GM12872 (cell line): ENCODE results near the gene COLQ.

Source experiments
- CTCF ChIP-seq: IDR thresholded peaks from 3 replicates; pipeline ENCODE4 v1.5.1; 2011; ENCODE audit warnings: low read depth, mild to moderate bottlenecking, low read length, moderate library complexity; ENCODE audit not compliant: insufficient read depth

Gene COLQ

GRCh38 chr3:15453501-15453900 is 68.0 kb downstream of the COLQ start:
- TF ChIP-seq CTCF = no peak

- TF ChIP-seq CTCF = no peak
Measured at GRCh38 chr3:15452961-15453360, 68.5 kb downstream of the COLQ start.

GRCh38 chr3:15452156-15452555 is 69.3 kb downstream of the COLQ start:
- TF ChIP-seq CTCF = no peak

GRCh38 chr3:15451216-15452113 is 70.0 kb downstream of the COLQ start:
- TF ChIP-seq CTCF = no peak

- no peak for TF ChIP-seq CTCF
Measured at GRCh38 chr3:15450438-15451215, 70.9 kb downstream of the COLQ start.

GRCh38 chr3:15449489-15450224 is 71.8 kb downstream of the COLQ start:
- no peak for TF ChIP-seq CTCF

GRCh38 chr3:15443826-15444524 is 77.5 kb downstream of the COLQ start:
- no peak for TF ChIP-seq CTCF
